RWPE1 (cell line): ENCODE data around the gene DNAH14.

Source experiments
- CTCF ChIA-PET: fragments of 350-600 bp; sonication (Branson Sonifier 250); formaldehyde crosslinking; extraction: SDS; loops from one replicate; lab custom pipeline; 2021; lab: Yijun Ruan, JAX
- POLR2A ChIA-PET: fragments of 400-600 bp; formaldehyde crosslinking; extraction: SDS; loops from one replicate; lab custom pipeline; 2020; ENCODE audit warnings: antibody characterized with exemption; ENCODE audit not compliant: low non-redundant PET; lab: Yijun Ruan, JAX
- DNase-seq: peaks from one replicate; pipeline ENCODE4 v3.0.0; 2012; ENCODE audit warnings: low spot score
- H3K27ac ChIP-seq: fragments of 450-650 bp; 2 replicates; pipeline ENCODE4 v1.5.1; 2017
- TF ChIP-seq, protein P1 (sequence below): fragments of 450-650 bp; conservative IDR thresholded peaks from 2 replicates; pipeline ENCODE4 v1.5.1; 2017; ENCODE audit warnings: low read depth, mild to moderate bottlenecking

DNAH14 gene

DNA sequence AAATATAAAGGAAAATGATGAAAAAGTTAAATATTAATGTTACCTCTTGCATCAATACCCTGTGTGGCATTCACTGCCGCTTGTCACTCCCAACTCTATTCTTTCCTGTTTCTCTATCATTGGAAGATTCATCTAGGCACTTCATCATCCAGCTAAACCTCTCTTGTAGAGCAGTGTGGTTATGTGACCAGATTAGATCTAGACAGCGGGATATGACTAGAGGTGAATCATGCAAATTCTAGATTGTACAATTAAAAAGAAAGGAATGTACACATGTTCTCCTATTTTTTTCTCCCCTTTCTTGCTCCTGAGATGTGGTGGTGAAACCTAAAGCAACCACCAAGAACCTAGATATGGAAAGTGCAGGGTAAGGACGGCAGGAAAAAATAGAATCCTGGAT is 324.3 kb downstream of the DNAH14 start:
- TF ChIP-seq, protein P1, sequence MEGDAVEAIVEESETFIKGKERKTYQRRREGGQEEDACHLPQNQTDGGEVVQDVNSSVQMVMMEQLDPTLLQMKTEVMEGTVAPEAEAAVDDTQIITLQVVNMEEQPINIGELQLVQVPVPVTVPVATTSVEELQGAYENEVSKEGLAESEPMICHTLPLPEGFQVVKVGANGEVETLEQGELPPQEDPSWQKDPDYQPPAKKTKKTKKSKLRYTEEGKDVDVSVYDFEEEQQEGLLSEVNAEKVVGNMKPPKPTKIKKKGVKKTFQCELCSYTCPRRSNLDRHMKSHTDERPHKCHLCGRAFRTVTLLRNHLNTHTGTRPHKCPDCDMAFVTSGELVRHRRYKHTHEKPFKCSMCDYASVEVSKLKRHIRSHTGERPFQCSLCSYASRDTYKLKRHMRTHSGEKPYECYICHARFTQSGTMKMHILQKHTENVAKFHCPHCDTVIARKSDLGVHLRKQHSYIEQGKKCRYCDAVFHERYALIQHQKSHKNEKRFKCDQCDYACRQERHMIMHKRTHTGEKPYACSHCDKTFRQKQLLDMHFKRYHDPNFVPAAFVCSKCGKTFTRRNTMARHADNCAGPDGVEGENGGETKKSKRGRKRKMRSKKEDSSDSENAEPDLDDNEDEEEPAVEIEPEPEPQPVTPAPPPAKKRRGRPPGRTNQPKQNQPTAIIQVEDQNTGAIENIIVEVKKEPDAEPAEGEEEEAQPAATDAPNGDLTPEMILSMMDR: no peak

DNA sequence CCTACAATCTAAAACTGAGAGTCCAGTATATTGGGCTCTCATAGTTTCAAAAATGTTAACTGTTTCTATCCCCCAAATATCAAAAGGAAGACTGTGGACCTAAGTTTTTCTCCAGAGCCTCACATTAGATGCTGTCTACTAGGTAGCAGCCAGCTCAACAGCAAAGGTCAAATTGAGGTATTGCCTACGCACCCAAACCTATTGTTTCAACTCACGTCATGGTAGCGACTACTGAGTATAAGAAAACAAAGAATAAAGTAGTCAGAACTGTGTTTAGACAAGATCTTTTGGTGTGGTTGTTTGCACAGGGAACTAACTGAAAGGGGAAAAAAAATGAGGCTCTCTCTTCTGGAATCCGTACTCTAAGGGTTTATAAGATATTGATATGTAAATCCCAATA is 325.2 kb downstream of the DNAH14 start:
- DNase-seq: no peak
- H3K27ac ChIP-seq: no peak overlapping the region
- POLR2A ChIA-PET: no interaction called here
- TF ChIP-seq, protein P1: no peak
- CTCF ChIA-PET: interaction anchor here (0.6 kb wide), 1 partner anchor 64 kb away, joined by 3 read pairs; no protein-coding TSS in a partner anchor

More for the DNA sequence above, 324.3 kb downstream of the DNAH14 start:
- H3K27ac ChIP-seq: no peak overlapping the region
- CTCF ChIA-PET: interaction anchor here (0.6 kb wide), 1 partner anchor 760 kb away, joined by 3 read pairs; no protein-coding TSS in a partner anchor
- POLR2A ChIA-PET: no interaction called here
- DNase-seq: peak; percentile 9

DNA sequence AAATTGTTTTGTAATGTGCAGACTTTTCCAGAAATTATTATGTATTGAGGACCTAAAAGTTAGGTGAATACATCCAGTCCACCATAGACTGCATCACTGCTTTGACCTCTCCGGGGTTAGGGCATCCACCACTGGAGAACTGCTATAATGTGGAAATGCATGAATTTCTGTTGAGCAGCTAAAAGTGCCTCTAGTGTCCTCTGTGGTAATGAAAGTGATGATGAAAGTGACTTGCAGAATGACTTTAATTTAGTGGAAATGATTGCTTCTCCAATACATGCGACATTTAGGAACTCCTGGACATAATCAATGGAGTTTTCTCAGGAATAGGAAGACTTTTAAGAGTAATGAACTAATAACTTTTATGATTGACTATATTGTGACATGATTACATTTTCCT is 327.6 kb downstream of the DNAH14 start:
- POLR2A ChIA-PET: no interaction called here
- H3K27ac ChIP-seq: no peak overlapping the region
- DNase-seq: no peak
- CTCF ChIA-PET: interaction anchor here (0.6 kb wide), 1 partner anchor 116 kb away, joined by 3 read pairs; no protein-coding TSS in a partner anchor
- TF ChIP-seq, protein P1: no peak

DNA sequence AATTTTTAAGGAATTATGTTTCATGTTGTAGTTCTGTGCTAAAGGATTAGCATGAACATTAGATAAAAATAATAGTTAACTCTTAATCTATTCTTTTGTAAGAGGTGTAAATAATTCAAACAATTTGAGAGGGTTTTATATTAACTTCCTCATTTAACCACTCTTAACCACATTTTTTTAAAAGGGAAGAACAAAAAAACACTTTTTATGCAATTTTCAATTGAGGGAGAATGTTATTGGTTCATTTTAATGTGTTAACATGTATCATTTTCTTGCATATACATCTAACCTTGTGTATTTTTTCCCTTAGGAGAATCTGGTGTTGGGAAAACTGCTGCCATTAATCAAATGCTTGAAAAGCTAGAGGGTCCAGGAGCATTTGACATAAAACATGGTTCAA is 329.3 kb downstream of the DNAH14 start:
- TF ChIP-seq, protein P1: no peak
- no peak overlapping the region for H3K27ac ChIP-seq
- no peak for DNase-seq
- ChIA-PET CTCF (no interaction called here), POLR2A (no interaction called here)

DNA sequence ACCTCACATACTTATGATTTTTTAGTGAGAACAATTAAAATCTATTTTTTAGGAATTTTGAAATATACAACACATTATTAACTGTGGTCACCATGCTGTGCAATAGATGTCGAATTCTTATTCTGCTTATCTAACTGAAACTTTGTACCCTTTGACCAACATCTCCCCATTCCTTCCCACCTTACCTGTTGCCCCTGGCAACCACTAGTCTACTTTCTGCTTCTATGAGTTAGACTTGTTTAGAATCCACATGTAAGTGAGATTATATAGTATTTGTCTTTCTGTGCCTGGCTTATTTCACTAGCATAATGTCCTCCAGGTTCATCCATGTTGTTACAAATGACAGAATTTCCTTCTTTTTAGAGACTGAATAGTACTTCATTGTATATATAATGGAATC is 330.1 kb downstream of the DNAH14 start:
- no peak for DNase-seq
- TF ChIP-seq, protein P1: no peak
- no peak overlapping the region for H3K27ac ChIP-seq
- CTCF ChIA-PET: no interaction called here
- POLR2A ChIA-PET: no interaction called here

DNA sequence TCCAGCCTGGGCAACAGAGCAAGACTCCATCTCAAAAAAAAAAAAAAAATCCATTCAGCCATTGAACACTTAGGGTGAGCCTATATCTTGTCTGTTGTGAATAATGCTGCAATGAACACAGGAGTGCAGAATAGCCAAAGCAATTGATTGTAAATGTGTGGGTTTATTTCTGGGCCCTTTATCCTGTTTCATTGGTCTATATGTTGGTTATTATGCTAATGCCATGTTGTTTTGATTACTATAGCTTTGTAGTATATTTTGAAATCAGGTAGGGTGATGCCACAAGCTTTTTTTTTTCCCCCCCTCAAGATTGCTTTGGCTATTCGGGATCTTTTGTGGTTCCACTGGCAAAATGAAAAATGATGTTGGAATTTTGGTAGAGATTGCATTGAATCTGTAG is 330.8 kb downstream of the DNAH14 start:
- DNase-seq: no peak
- ChIA-PET POLR2A (no interaction called here), CTCF (no interaction called here)
- TF ChIP-seq, protein P1: no peak
- no peak overlapping the region for H3K27ac ChIP-seq
